Kidney (tissue), 14 donors: Measurements from ENCODE around the gene GPX1. TPM values are rescaled to one million over a fixed set of nuclear protein-coding genes. Genes with fewer than 3 reads are reported as not detected.
"Not testable (repeated sequence)": the region's sequence is repeated elsewhere in the genome, so short reads cannot be mapped to it uniquely, and the experiment has no call there.

Experiments
- DNase-seq, 5 donors: peaks; one replicate each; pipeline ENCODE4 v3.0.0-alpha.2; 2013 to 2020
- FAIRE-seq: peaks from 2 replicates; lab custom pipeline; 2012; peaks lifted over from hg19 to GRCh38; lab: Jason Lieb, UNC
- H3K27ac ChIP-seq, 2 donors: one replicate each; pipeline ENCODE4 v1.7.0; 2013; ENCODE audit warnings: low read depth in 2 of 2, low read length in 2 of 2, inconsistent platforms in 1 of 2
- H3K27me3 ChIP-seq: one replicate; pipeline ENCODE4 v1.7.1; 2013; ENCODE audit warnings: low read length, inconsistent platforms; ENCODE audit not compliant: control insufficient read depth, insufficient read depth
- H3K36me3 ChIP-seq, 3 donors: one replicate each; pipeline versions ENCODE4 v1.7.0 to v1.7.1; 2013; ENCODE audit warnings: low read length in 3 of 3, control low read depth in 1 of 3, inconsistent platforms in 1 of 3; ENCODE audit not compliant: insufficient read depth in 3 of 3, control insufficient read depth in 2 of 3
- H3K4me1 ChIP-seq, 3 donors: one replicate each; pipeline versions ENCODE4 v1.7.0 to v1.7.1; 2013; ENCODE audit warnings: low read length in 3 of 3, inconsistent platforms in 1 of 3, low read depth in 1 of 3; ENCODE audit not compliant: control insufficient read depth in 2 of 3, insufficient read depth in 2 of 3
- H3K4me3 ChIP-seq, 3 donors: one replicate each; pipeline versions ENCODE4 v1.7.0 to v1.8.1; 2013; ENCODE audit warnings: low read length in 3 of 3, control low read depth in 1 of 3, inconsistent platforms in 1 of 3
- H3K9ac ChIP-seq, 3 donors: one replicate each; pipeline versions ENCODE4 v1.7.0 to v1.7.1; 2013; ENCODE audit warnings: low read length in 3 of 3, control low read depth in 1 of 3, inconsistent platforms in 1 of 3
- H3K9me3 ChIP-seq, 3 donors: one replicate each; pipeline versions ENCODE4 v1.7.0 to v1.7.1; 2013; ENCODE audit warnings: low read length in 3 of 3, control low read depth in 1 of 3, inconsistent platforms in 1 of 3; ENCODE audit not compliant: control insufficient read depth in 2 of 3, insufficient read depth in 1 of 3
- CTCF ChIP-seq: IDR thresholded peaks from 3 replicates; pipeline ENCODE4 v1.5.1; 2012; ENCODE audit warnings: mild to moderate bottlenecking, moderate library complexity, borderline replicate concordance; ENCODE audit not compliant: insufficient read depth; ENCODE audit errors: extremely low read depth
- intact Hi-C: fragments of 100-400 bp; cut with DNase I; formaldehyde crosslinking; loops from one replicate; pipeline ENCODE4 v1.11.1; 2022
- polyA plus RNA-seq: library from polyadenylated mRNA; stranded (reverse); fragments of 350-450 nt; fragmentation: Illumina TruSeq; extraction: RNeasy Lipid Tissue Mini Kit (QIAGEN cat#74804); gene quantifications from one replicate; pipeline ENCODE4 v1.2.3, GENCODE V29; 2014; ENCODE audit warnings: low read depth, low replicate concordance; ENCODE audit not compliant: insufficient read depth
- total RNA-seq: library from RNA; stranded (reverse); fragmentation: NEBNext Ultra II Directional; extraction: Animal tissue kit (Norgen Biotek cat#: 25700); gene quantifications from one replicate; pipeline ENCODE4 v1.2.1, GENCODE V29; 2021
- donor health status: control.
- donor health status: control.
- donor health status: control.
- donor health status: control.
- donor health status: control.
- donor health status: DM: yes; HTN: yes; CAD: no.
- donor health status: Normal renal cell carcinoma (clear cell type).

The GPX1 gene
- total and polyA plus RNA-seq, 2 donors from 2014 or later = 375 to 454 TPM

DNA sequence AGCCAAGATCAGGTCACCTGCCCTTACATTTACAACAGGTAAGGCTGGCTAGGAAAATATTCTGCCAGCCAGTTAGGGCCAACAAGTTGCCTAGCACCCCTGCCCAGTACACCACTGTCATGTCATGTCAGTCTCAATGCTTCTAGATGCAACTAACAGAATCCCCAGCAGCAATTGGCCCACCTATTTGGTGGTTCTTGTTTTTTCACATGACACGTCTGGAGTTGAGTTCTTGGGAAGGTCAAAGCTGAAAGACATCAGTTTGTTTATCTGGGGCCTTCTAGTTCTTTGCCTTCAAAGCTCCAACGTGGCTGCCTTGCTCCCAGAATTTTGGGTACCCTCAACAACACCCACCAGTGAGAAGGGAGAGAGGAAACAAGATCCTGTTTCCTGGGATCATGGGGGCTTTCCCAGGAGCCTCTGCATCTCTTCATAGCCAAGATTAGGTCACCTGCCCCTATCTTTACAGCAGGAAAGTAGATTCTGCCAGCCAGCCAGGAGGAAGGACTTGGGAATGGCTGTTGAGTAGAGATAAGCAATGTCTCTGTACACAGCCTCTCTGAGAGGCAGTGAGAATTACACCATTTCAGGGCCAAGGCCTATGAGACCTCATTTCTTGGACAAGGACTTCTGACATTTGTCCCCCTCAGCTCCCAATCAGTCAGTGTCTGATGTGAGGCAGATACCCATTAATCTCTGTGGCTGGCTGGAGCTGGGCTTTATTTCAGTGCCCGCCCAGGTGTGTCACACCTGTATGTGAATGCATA, 8.6 kb downstream of the GPX1 start:
- no peak for TF ChIP-seq CTCF
- intact Hi-C loops = no loop called here
- Histone ChIP-seq H3K4me1 (peaks cover 3 to 14% (median 9%) of the 10 kb centered on the region in 3 donors), H3K9ac (no peak overlapping the region), H3K27ac (no peak overlapping the region), H3K4me3 (no peak overlapping the region), H3K36me3 (no peaks in the 10 kb centered on the region), H3K27me3 (no peaks in the 10 kb centered on the region), H3K9me3 (no peaks in the 10 kb centered on the region)
- DNase-seq (no peak), FAIRE-seq (no peak)

GRCh38 chr3:49348361-49348760, 9.8 kb downstream of the GPX1 start:
- H3K9me3 ChIP-seq, DNase-seq, H3K36me3 ChIP-seq, H3K4me3 ChIP-seq, H3K27ac ChIP-seq, H3K27me3 ChIP-seq, FAIRE-seq, intact Hi-C loops, H3K9ac ChIP-seq: not testable (repeated sequence)
- peaks cover 3 to 14% (median 9%) of the 10 kb centered on the region in 3 donors for H3K4me1 ChIP-seq

DNA sequence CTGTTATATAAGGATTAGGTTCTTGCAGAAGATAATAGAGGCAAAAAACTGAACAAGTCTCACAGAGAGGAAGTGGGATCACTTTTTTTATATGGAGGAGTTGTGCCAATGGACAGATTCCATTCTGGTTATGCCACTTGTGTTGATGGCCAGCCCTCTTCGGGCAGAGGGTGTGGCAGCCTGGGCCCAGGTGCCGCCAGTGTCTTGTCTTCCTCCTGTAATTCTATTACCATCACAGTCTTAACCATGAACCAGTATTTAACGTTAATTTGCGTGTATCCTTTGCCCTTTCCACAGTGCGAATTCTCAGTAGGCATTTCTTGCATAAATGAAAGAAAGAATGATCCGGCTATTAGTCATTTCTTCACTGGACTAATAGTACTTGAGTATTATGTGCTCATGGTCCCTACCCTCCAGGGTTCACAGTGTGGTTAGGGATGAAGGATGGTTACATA, 11.3 kb downstream of the GPX1 start:
- FAIRE-seq (no peak), DNase-seq (no peak)
- intact Hi-C loops = no loop called here
- Histone ChIP-seq H3K4me3 (no peak overlapping the region), H3K27ac (no peak overlapping the region), H3K36me3 (no peaks in the 10 kb centered on the region), H3K9me3 (no peaks in the 10 kb centered on the region), H3K9ac (no peak overlapping the region), H3K27me3 (no peaks in the 10 kb centered on the region), H3K4me1 (peaks cover 3 to 6% (median 4%) of the 10 kb centered on the region in 3 donors)
- no peak for TF ChIP-seq CTCF

GRCh38 chr3:49343163-49343562, 15.0 kb downstream of the GPX1 start:
- no peak for TF ChIP-seq CTCF
- FAIRE-seq = no peak
- Histone ChIP-seq H3K27me3 (no peaks in the 10 kb centered on the region), H3K9me3 (no peaks in the 10 kb centered on the region), H3K9ac (no peak overlapping the region), H3K4me1 (peaks cover 0 to 8% (median 6%) of the 10 kb centered on the region in 3 donors), H3K36me3 (no peaks in the 10 kb centered on the region), H3K4me3 (no peak overlapping the region), H3K27ac (no peak overlapping the region)
- intact Hi-C loops = no loop called here
- no peak for DNase-seq
